Activated naive CD4-positive, alpha-beta T cell treated with anti-CD3 and anti-CD28 coated beads for 36 hours (primary cell): Measurements from ENCODE around the gene RASL12. TPM values are rescaled to one million over a fixed set of nuclear protein-coding genes. Genes with fewer than 3 reads are reported as not detected.
A peak's percentile ranks its signal among the peaks of the same experiment; 100 is the strongest.
"Not testable (repeated sequence)": the region's sequence is repeated elsewhere in the genome, so short reads cannot be mapped to it uniquely, and the experiment has no call there.

Source experiments
- CTCF ChIA-PET: fragments of 350-600 bp; sonication (Branson Sonifier 250); formaldehyde crosslinking; loops from one replicate; lab custom pipeline; 2021; ENCODE audit warnings: antibody characterized with exemption; lab: Charles Lee
- DNase-seq: peaks from one replicate; pipeline ENCODE4 v3.0.0-alpha.2; 2020
- H3K27ac Mint-ChIP-seq: one replicate; pipeline ENCODE4 v1.8.0; 2021; ENCODE audit warnings: mild to moderate bottlenecking, mixed read lengths
- H3K27me3 Mint-ChIP-seq: one replicate; pipeline ENCODE4 v1.8.0; 2021; ENCODE audit warnings: low read depth, mixed read lengths
- H3K36me3 Mint-ChIP-seq: one replicate; pipeline ENCODE4 v1.8.0; 2021; ENCODE audit warnings: low read depth, mixed read lengths
- H3K4me1 Mint-ChIP-seq: one replicate; pipeline ENCODE4 v1.8.0; 2021; ENCODE audit warnings: low read depth, mixed read lengths
- H3K4me3 Mint-ChIP-seq: one replicate; pipeline ENCODE4 v1.8.0; 2021; ENCODE audit warnings: mild to moderate bottlenecking, moderate library complexity, mixed read lengths
- H3K9me3 Mint-ChIP-seq: one replicate; pipeline ENCODE4 v1.8.0; 2021; ENCODE audit warnings: mixed read lengths
- intact Hi-C: fragments of 100-400 bp; cut with micrococcal nuclease; formaldehyde crosslinking; loops from one replicate; pipeline ENCODE4 v1.15.1; 2023
- total RNA-seq, 2 experiments: library from RNA; stranded (reverse); gene quantifications; one replicate each; pipeline ENCODE4 v1.2.3, GENCODE V29; 2021

Gene RASL12
- total RNA-seq, 2 experiments from 2014 or later, result not detected

- DNase-seq, result peak; percentile 14
- CTCF ChIA-PET, result no interaction called here
- intact Hi-C loops, result loop anchor here (2.0 kb wide), 3 partner anchors 38 to 204 kb away; partner anchors contain the start of genes CLPX and PIF1
- Mint-ChIP-seq H3K27me3 (peaks cover 8% of the 10 kb centered on the region), H3K27ac (peak overlapping the region; percentile 7), H3K36me3 (peaks cover 14% of the 10 kb centered on the region), H3K4me1 (peaks cover 17% of the 10 kb centered on the region), H3K4me3 (peak overlapping the region; percentile 87), H3K9me3 (no peaks in the 10 kb centered on the region)
Observed at GRCh38 chr15:65028338-65028737, 39.5 kb downstream of the RASL12 start.

DNA sequence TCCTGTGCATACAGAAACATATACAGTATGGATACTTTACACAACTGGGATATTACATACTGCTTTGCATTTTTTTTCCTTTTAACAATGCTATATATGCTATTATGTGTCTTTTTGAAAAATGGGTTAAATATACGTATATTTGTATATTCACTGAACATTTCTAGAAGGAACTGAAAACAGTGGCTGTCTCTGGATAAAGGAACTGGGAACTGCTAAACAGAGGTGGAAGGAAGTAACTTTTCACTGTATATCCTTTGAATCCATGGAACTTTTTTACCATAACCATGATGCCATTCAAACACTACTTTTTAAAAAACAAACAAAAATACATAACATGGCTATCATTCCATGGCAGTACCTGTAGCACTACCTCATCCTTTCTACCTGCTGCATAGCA, 40.2 kb downstream of the RASL12 start:
- Mint-ChIP-seq H3K9me3 (no peaks in the 10 kb centered on the region), H3K27ac (no peak overlapping the region), H3K27me3 (peaks cover 5% of the 10 kb centered on the region), H3K36me3 (peaks cover 16% of the 10 kb centered on the region), H3K4me3 (peak overlapping the region; percentile 87), H3K4me1 (peaks cover 14% of the 10 kb centered on the region)
- intact Hi-C loops, result no loop called here
- CTCF ChIA-PET, result interaction anchor here (0.6 kb wide), 1 partner anchor 60 kb away, joined by 4 read pairs; no protein-coding TSS in a partner anchor
- no peak for DNase-seq

DNA sequence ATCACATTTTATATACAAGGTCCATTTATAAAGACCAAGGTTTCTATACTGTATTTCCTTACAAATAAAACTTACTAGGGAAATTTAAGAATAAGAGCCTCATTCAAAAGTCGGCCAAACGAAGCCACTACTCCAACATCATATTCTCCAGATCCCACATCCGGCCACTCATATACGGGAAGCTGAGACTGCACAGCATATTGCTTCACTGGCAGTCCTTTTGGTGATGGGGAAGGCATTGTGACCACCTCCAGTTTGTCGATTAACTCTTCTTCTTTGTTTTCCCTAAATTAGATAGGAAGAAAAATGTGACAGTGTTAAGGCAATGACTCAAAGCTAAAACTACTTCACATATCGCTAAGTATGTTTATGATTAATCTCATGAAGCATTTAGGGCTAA, 41.0 kb downstream of the RASL12 start:
- Mint-ChIP-seq H3K36me3 (peaks cover 16% of the 10 kb centered on the region), H3K4me3 (no peak overlapping the region), H3K27ac (no peak overlapping the region), H3K9me3 (no peaks in the 10 kb centered on the region), H3K27me3 (peaks cover under 1% of the 10 kb centered on the region), H3K4me1 (peaks cover 14% of the 10 kb centered on the region)
- DNase-seq, result no peak
- intact Hi-C loops, result no loop called here
- CTCF ChIA-PET, result interaction anchor here (0.6 kb wide), 1 partner anchor 60 kb away, joined by 4 read pairs; no protein-coding TSS in a partner anchor

- peaks cover 32% of the 10 kb centered on the region for H3K36me3 Mint-ChIP-seq
- H3K4me3 Mint-ChIP-seq, result no peak overlapping the region
- no peak overlapping the region for H3K27ac Mint-ChIP-seq
- CTCF ChIA-PET, result no interaction called here
- H3K9me3 Mint-ChIP-seq, result no peaks in the 10 kb centered on the region
- no peaks in the 10 kb centered on the region for H3K4me1 Mint-ChIP-seq
- no peaks in the 10 kb centered on the region for H3K27me3 Mint-ChIP-seq
- DNase-seq, result no peak
- intact Hi-C loops, result no loop called here
Observed at GRCh38 chr15:65021488-65021887, 46.3 kb downstream of the RASL12 start.

- Mint-ChIP-seq H3K4me3 (no peak overlapping the region), H3K9me3 (no peaks in the 10 kb centered on the region), H3K36me3 (peaks cover 36% of the 10 kb centered on the region), H3K27ac (no peak overlapping the region), H3K4me1 (no peaks in the 10 kb centered on the region), H3K27me3 (no peaks in the 10 kb centered on the region)
- CTCF ChIA-PET, result interaction anchor here (0.7 to 1.0 kb wide), 3 partner anchors 13 to 266 kb away, joined by 3 to 4 read pairs (median 3); partner anchors contain the start of gene PARP16
- DNase-seq, result no peak
- intact Hi-C loops, result no loop called here
Observed at GRCh38 chr15:65020419-65020818, 47.4 kb downstream of the RASL12 start.

GRCh38 chr15:65011198-65011597, 56.6 kb downstream of the RASL12 start:
- H3K4me3 Mint-ChIP-seq, H3K27me3 Mint-ChIP-seq, intact Hi-C loops, H3K9me3 Mint-ChIP-seq, H3K4me1 Mint-ChIP-seq, DNase-seq: not testable (repeated sequence)
- Mint-ChIP-seq H3K27ac (peak overlapping the region; percentile 24), H3K36me3 (peaks cover 31% of the 10 kb centered on the region)
- CTCF ChIA-PET, result interaction anchor here (0.5 to 0.6 kb wide), 2 partner anchors 77 to 142 kb away, joined by 3 read pairs; no protein-coding TSS in a partner anchor

DNA sequence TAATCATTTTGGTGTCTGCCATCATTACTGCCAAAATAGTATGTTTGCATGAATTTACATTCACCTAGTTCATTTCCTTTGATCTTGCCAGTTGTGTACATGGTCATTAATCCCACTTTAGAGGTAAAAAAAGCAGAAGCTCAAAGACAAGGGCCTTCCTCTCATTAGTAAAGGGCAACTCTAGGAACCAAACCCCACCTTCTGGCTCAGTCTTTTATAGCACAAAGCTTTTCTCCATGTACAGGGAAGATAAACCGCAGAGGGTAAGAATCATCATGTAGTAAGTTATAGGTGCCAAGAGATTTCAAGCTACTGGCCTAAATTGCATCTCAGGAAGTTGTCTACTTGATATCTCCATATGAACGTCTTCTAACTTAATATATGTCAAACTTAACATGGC, 58.8 kb downstream of the RASL12 start:
- Mint-ChIP-seq H3K36me3 (peaks cover 20% of the 10 kb centered on the region), H3K27ac (no peak overlapping the region)

GRCh38 chr15:65006876-65007275, 60.9 kb downstream of the RASL12 start:
- Mint-ChIP-seq H3K36me3 (peaks cover 8% of the 10 kb centered on the region), H3K4me3 (no peak overlapping the region)

More for the DNA sequence above, 58.8 kb downstream of the RASL12 start:
- Mint-ChIP-seq H3K9me3 (no peaks in the 10 kb centered on the region), H3K4me3 (no peak overlapping the region), H3K4me1 (no peaks in the 10 kb centered on the region), H3K27me3 (no peaks in the 10 kb centered on the region)
- intact Hi-C loops, result no loop called here
- CTCF ChIA-PET, result interaction anchor here (0.6 to 0.9 kb wide), 3 partner anchors 93 to 277 kb away, joined by 3 read pairs; no protein-coding TSS in a partner anchor
- no peak for DNase-seq

DNA sequence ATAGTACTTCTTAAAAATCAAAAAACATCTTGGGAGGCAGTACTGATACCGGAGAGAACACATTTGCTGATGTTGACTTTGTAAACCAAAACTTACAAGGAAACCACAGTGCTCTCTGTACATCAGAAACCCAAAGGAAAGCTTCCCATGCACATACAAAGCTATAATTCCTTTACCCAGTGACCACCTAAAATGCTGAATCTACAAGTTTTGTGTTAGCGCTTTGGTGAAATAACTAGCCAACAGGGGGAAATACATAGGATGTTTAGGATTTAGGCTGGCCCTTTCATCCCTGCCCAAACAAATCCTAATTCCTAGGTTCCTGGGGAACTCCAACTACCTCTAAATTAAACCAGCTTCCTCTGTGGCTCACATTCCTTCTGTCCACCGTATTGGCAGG, 62.8 kb downstream of the RASL12 start:
- H3K27me3 Mint-ChIP-seq, result no peaks in the 10 kb centered on the region
- no peaks in the 10 kb centered on the region for H3K9me3 Mint-ChIP-seq
- intact Hi-C loops, result no loop called here
- DNase-seq, result no peak
- no peaks in the 10 kb centered on the region for H3K4me1 Mint-ChIP-seq
- H3K36me3 Mint-ChIP-seq, result peaks cover 7% of the 10 kb centered on the region
- CTCF ChIA-PET, result interaction anchor here (0.6 to 1.1 kb wide), 4 partner anchors 23 to 318 kb away, joined by 3 to 4 read pairs (median 3); no protein-coding TSS in a partner anchor
- H3K27ac Mint-ChIP-seq, result no peak overlapping the region
- H3K4me3 Mint-ChIP-seq, result no peak overlapping the region

More at GRCh38 chr15:65006876-65007275, 60.9 kb downstream of the RASL12 start:
- Mint-ChIP-seq H3K27ac (no peak overlapping the region), H3K27me3 (no peaks in the 10 kb centered on the region), H3K4me1 (no peaks in the 10 kb centered on the region), H3K9me3 (no peaks in the 10 kb centered on the region)
- intact Hi-C loops, result no loop called here
- DNase-seq, result no peak
- CTCF ChIA-PET, result no interaction called here

Other genes with a start within 250 kb of the RASL12 start
- gene PIF1, start 242.3 kb downstream of the RASL12 start, total RNA-seq, result 10 to 100 TPM; 38.4 to 43.9 TPM
- gene PLEKHO2, start 226.1 kb downstream of the RASL12 start, total RNA-seq, result 10 to 100 TPM; 12.5 to 12.7 TPM
- gene ANKDD1A, start 156.1 kb downstream of the RASL12 start, total RNA-seq, result 1 to 10 TPM; 2.3 to 3.1 TPM
- 10 to 100 TPM; 67.7 to 68.0 TPM for gene SPG21, start 78.1 kb downstream of the RASL12 start, total RNA-seq
- gene MTFMT, start 38.4 kb downstream of the RASL12 start, total RNA-seq, result 10 to 100 TPM; 15.1 to 17.1 TPM
- not detected for gene SLC51B, start 22.6 kb downstream of the RASL12 start, total RNA-seq
- gene KBTBD13, start 8.8 kb upstream of the RASL12 start, total RNA-seq, result not detected
- 1 to 10 TPM; 1.6 to 1.9 TPM for gene UBAP1L, start 47.2 kb upstream of the RASL12 start, total RNA-seq
- gene PDCD7, start 65.8 kb upstream of the RASL12 start, total RNA-seq, result 10 to 100 TPM; 28.6 to 31.5 TPM
- 10 to 100 TPM; 62.7 to 69.9 TPM for gene CLPX, start 117.4 kb upstream of the RASL12 start, total RNA-seq
- not detected for gene CILP, start 143.5 kb upstream of the RASL12 start, total RNA-seq
- gene PARP16, start 218.9 kb upstream of the RASL12 start, total RNA-seq, result 10 to 100 TPM; 16.2 to 16.8 TPM
- not detected for gene RNU5A-1, start 228.1 kb upstream of the RASL12 start, total RNA-seq
- gene RNU5B-1, start 236.7 kb upstream of the RASL12 start, total RNA-seq, result not detected